ENCODE results near the gene NFKBIL1.

NFKBIL1 gene

DNA sequence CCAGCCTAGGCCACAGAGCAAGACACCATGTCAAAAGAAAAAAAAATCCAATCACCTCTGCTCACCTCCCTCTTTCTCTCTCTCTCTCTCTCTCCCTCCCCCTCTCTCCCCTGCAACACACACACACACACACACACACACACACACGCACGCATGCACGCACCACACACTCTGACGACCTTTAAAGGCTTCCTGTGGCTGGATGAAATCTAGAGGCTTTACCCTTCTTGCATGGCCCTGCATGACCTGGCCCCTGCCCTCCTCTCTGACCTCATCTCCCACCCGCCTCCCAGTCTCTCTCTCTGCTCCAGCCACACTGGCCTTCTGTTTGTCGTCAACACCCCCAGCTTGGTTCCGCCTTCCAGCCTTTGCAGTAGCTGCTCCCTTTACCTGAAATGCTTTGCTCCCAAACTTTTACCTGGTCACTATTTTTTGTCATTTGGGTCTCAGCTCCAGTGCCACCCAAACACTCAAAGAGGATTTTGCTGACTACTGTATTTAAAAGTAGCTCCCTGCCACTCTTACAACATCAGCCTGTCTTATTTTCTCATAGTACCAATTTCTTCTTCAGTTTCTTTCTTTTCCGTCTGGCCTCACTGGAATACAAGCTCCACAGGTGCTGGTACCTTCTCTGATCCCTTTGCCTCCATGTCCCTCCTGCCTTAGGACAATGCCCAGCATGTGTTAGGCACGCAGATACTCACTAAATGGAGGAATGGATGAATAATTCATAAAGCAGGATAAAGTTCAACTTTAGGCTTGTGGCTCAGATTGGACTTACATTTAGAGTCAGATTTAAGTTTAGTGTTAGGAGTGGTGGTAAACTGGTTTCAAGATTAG is 20.3 kb downstream of the NFKBIL1 start:
- DNase-seq: no peak

DNA sequence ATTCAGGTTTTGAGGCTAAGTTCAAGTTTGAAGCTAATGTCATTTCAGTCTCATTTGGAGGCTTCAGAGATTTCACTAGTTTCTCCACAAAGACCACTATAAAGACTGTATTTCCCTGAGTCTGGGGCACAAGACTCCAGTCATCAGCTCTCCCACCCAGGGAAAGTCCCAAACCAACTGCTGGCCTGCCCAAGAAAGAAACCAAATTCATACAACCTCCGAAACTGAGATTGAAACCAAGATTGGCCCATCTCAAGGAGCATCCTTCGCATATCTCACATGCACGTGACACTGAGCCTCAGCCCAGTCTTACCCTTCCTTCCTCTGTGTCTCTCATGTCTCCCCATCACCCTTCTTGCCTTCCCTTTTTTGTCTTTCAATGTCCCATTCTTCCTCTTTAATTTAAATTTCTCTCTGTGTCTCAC is 21.1 kb downstream of the NFKBIL1 start:
- peak; percentile 34 for DNase-seq

DNA sequence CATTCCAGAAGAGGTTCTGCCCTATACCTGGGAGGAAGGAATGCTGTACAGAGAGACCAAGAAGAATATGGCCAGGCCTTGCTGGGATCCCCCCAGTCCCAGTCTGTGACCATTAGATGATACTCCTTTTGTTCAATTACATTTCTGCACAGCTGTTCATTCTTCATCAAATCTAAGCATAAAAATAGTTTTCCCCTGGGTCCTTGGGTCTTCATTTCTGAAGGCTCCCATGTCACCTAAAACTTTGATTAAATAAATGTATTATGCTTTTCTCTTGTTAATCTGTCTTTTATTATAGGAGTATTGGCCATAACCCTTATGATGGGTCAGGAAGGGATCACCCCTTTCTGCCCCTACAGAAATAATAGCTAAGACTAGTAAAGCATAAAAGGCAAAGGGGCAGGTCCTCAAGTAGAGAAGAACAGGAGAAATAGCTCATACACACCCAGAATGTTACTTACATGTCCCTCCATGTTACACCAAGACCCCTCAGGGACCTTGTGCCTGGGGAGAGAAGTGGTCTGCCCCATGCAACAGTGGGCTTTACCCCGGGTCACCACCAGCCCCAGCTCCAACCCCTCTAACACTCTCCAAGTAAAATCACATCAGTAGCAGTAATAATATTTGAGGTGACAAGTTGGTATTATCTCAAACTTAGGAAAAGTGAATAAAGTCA is 22.6 kb downstream of the NFKBIL1 start:
- DNase-seq: no peak

DNA sequence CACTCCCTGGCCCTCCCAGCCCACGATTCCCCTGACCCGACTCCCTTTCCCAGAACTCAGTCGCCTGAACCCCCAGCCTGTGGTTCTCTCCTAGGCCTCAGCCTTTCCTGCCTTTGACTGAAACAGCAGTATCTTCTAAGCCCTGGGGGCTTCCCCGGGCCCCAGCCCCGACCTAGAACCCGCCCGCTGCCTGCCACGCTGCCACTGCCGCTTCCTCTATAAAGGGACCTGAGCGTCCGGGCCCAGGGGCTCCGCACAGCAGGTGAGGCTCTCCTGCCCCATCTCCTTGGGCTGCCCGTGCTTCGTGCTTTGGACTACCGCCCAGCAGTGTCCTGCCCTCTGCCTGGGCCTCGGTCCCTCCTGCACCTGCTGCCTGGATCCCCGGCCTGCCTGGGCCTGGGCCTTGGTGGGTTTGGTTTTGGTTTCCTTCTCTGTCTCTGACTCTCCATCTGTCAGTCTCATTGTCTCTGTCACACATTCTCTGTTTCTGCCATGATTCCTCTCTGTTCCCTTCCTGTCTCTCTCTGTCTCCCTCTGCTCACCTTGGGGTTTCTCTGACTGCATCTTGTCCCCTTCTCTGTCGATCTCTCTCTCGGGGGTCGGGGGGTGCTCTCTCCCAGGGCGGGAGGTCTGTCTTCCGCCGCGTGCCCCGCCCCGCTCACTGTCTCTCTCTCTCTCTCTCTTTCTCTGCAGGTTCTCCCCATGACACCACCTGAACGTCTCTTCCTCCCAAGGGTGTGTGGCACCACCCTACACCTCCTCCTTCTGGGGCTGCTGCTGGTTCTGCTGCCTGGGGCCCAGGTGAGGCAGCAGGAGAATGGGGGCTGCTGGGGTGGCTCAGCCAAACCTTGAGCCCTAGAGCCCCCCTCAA is 24.9 kb downstream of the NFKBIL1 start, which contains the start of gene LTA:
Gene LTA, plus strand, starts transcription at position 249 of the 871 bp plus-strand sequence. Its CDS starts 454 bp downstream, at position 703.
- DNase-seq: peak; percentile 58

DNA sequence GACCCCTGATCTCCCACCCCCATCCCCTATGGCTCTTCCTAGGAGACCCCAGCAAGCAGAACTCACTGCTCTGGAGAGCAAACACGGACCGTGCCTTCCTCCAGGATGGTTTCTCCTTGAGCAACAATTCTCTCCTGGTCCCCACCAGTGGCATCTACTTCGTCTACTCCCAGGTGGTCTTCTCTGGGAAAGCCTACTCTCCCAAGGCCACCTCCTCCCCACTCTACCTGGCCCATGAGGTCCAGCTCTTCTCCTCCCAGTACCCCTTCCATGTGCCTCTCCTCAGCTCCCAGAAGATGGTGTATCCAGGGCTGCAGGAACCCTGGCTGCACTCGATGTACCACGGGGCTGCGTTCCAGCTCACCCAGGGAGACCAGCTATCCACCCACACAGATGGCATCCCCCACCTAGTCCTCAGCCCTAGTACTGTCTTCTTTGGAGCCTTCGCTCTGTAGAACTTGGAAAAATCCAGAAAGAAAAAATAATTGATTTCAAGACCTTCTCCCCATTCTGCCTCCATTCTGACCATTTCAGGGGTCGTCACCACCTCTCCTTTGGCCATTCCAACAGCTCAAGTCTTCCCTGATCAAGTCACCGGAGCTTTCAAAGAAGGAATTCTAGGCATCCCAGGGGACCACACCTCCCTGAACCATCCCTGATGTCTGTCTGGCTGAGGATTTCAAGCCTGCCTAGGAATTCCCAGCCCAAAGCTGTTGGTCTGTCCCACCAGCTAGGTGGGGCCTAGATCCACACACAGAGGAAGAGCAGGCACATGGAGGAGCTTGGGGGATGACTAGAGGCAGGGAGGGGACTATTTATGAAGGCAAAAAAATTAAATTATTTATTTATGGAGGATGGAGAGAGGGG is 26.1 kb downstream of the NFKBIL1 start:
- DNase-seq: no peak

DNA sequence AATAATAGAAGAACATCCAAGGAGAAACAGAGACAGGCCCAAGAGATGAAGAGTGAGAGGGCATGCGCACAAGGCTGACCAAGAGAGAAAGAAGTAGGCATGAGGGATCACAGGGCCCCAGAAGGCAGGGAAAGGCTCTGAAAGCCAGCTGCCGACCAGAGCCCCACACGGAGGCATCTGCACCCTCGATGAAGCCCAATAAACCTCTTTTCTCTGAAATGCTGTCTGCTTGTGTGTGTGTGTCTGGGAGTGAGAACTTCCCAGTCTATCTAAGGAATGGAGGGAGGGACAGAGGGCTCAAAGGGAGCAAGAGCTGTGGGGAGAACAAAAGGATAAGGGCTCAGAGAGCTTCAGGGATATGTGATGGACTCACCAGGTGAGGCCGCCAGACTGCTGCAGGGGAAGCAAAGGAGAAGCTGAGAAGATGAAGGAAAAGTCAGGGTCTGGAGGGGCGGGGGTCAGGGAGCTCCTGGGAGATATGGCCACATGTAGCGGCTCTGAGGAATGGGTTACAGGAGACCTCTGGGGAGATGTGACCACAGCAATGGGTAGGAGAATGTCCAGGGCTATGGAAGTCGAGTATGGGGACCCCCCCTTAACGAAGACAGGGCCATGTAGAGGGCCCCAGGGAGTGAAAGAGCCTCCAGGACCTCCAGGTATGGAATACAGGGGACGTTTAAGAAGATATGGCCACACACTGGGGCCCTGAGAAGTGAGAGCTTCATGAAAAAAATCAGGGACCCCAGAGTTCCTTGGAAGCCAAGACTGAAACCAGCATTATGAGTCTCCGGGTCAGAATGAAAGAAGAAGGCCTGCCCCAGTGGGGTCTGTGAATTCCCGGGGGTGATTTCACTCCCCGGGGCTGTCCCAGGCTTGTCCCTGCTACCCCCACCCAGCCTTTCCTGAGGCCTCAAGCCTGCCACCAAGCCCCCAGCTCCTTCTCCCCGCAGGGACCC is 27.0 kb downstream of the NFKBIL1 start:
- DNase-seq: no peak

DNA sequence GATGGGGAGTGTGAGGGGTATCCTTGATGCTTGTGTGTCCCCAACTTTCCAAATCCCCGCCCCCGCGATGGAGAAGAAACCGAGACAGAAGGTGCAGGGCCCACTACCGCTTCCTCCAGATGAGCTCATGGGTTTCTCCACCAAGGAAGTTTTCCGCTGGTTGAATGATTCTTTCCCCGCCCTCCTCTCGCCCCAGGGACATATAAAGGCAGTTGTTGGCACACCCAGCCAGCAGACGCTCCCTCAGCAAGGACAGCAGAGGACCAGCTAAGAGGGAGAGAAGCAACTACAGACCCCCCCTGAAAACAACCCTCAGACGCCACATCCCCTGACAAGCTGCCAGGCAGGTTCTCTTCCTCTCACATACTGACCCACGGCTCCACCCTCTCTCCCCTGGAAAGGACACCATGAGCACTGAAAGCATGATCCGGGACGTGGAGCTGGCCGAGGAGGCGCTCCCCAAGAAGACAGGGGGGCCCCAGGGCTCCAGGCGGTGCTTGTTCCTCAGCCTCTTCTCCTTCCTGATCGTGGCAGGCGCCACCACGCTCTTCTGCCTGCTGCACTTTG is 28.0 kb downstream of the NFKBIL1 start, which contains the start of gene TNF:
Gene TNF, plus strand, starts transcription at position 231 of the 567 bp plus-strand sequence. Its CDS starts 177 bp downstream, at position 408.
- DNase-seq: no peak

DNA sequence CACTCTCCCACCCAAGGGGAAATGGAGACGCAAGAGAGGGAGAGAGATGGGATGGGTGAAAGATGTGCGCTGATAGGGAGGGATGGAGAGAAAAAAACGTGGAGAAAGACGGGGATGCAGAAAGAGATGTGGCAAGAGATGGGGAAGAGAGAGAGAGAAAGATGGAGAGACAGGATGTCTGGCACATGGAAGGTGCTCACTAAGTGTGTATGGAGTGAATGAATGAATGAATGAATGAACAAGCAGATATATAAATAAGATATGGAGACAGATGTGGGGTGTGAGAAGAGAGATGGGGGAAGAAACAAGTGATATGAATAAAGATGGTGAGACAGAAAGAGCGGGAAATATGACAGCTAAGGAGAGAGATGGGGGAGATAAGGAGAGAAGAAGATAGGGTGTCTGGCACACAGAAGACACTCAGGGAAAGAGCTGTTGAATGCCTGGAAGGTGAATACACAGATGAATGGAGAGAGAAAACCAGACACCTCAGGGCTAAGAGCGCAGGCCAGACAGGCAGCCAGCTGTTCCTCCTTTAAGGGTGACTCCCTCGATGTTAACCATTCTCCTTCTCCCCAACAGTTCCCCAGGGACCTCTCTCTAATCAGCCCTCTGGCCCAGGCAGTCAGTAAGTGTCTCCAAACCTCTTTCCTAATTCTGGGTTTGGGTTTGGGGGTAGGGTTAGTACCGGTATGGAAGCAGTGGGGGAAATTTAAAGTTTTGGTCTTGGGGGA is 28.7 kb downstream of the NFKBIL1 start:
- DNase-seq: no peak

DNA sequence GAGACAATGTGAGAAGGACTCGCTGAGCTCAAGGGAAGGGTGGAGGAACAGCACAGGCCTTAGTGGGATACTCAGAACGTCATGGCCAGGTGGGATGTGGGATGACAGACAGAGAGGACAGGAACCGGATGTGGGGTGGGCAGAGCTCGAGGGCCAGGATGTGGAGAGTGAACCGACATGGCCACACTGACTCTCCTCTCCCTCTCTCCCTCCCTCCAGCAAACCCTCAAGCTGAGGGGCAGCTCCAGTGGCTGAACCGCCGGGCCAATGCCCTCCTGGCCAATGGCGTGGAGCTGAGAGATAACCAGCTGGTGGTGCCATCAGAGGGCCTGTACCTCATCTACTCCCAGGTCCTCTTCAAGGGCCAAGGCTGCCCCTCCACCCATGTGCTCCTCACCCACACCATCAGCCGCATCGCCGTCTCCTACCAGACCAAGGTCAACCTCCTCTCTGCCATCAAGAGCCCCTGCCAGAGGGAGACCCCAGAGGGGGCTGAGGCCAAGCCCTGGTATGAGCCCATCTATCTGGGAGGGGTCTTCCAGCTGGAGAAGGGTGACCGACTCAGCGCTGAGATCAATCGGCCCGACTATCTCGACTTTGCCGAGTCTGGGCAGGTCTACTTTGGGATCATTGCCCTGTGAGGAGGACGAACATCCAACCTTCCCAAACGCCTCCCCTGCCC is 29.6 kb downstream of the NFKBIL1 start:
- DNase-seq: no peak

DNA sequence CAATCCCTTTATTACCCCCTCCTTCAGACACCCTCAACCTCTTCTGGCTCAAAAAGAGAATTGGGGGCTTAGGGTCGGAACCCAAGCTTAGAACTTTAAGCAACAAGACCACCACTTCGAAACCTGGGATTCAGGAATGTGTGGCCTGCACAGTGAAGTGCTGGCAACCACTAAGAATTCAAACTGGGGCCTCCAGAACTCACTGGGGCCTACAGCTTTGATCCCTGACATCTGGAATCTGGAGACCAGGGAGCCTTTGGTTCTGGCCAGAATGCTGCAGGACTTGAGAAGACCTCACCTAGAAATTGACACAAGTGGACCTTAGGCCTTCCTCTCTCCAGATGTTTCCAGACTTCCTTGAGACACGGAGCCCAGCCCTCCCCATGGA is 30.2 kb downstream of the NFKBIL1 start:
- no peak for DNase-seq

DNA sequence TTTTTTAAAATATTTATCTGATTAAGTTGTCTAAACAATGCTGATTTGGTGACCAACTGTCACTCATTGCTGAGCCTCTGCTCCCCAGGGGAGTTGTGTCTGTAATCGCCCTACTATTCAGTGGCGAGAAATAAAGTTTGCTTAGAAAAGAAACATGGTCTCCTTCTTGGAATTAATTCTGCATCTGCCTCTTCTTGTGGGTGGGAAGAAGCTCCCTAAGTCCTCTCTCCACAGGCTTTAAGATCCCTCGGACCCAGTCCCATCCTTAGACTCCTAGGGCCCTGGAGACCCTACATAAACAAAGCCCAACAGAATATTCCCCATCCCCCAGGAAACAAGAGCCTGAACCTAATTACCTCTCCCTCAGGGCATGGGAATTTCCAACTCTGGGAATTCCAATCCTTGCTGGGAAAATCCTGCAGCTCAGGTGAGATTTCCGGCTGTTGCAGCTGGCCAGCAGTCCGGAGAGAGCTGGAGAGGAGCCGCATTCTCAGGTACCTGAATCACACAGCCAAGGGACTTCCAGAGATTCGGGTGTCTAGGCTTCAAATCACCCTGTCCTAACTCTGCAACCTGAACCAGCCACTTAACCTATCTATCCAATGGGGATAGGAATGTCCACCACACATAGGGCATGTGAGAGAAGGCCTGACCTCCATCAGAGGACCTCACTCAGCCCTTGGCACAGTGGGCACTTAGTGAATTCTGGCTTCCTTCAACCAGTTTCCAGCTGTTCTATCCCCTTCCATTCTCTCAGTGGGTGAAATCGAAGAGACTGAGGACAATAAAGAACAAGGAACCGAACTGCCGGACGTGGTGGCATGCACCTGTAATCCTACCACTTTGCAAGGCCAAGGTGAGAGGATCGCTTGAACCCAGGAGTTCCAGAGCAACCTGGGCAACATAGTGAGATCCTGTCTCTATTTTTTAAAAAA is 31.0 kb downstream of the NFKBIL1 start:
- no peak for DNase-seq

DNA sequence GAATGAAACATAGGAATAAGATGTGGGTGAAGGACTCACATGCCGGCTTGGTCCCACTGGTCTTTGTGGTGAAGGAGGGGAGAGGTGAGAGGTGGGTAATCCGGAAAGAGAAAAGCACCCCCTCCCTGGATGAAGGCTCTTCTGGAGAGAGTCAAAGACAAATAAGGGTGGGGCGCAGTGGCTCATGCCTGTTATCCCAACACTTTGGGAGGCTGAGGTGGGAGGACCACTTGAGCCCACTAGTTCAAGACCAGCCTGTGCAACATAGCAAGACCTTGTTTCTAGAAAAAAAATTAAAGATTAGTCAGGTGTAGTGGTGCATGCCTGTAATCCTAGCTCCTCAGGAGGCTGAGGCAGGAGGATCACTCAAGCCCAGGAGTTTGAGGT is 31.7 kb downstream of the NFKBIL1 start:
- no peak for DNase-seq

DNA sequence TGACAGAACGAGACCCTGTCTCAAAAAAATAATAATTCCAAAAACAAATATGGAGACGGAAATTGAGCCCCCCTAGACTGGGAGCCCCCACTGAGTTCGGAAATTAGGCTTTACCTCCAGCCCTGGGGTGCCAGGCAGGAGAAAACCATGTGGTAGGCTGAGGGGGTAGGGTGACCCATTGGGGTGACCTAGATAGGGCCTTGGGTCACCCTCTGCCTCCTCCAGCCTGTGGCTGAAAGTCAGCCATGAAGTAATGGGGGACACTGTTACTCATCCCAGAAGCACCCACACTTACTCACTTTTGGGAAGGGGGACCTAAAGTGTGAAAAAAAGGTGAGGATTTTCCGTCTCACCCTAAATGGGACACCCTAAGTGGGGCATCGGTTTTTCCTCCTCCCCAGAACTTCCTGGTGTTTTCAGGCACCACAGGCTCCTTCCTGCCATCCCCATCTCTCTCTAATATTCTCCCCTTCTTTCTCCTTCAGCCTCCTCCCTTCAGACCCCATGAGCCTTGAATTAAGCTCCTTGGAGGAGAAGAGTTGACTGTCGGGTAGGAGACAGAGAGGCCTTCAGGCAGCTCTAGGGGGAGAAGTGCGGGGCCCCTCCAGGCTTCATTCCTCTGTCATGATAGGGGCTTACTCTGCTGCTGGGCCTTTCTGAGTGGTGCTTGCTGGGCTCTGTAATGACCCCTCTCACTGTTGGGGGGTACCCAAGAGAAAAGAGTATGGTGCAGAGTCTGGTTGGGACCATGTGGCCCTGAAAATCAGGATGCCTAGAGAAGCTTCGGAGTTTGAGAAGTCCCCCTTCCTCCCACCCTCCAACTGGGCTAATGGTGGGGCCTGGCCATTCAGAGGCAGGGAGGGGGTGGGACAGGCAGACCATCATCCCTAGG is 32.4 kb downstream of the NFKBIL1 start:
- DNase-seq: no peak

DNA sequence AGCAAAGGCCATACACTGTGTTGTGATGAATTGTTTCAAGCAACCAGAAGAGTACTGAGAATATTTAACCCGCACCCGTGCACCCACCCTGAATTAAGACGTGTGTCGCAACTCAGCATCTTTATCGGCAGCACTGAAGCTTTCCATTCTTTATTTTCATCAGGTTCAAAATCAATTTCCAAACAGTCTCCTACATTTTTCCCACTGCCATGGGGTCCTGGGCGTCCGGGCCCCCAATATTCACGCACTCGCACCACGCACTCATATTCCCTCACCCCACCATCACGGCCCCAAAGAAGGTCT is 33.0 kb downstream of the NFKBIL1 start:
- DNase-seq: no peak

DNA sequence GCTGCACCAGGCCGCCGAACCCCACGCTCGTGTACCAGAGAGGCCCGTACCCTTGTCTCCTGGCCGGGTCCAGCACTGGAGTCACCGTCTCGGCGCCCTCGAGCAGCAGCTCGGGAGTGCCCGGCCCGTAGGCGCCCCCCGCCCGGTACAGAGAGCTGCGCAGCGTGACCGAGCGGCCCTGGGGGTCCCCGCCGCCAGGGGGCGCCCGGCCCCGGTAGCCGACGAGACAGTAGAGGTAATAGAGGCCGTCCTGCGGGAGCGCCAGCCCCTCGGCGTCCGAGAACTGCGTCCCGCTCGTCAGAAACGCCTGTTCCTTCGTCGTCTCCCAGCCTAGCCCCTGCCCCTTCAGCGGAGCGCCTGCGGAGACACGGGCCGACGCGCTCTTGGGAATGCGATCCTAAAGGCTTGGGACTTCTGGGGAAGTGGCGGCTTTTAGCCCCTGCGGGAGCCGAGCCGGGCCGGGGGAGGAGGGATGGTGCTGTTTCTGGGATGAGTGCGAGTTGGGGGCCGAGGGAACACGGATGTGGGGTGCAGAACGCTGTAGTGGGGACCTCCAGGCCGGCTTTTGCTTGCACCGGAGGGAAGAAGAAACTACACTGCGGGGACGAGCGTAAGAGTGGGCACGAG is 33.5 kb downstream of the NFKBIL1 start:
- DNase-seq: peak; percentile 83

DNA sequence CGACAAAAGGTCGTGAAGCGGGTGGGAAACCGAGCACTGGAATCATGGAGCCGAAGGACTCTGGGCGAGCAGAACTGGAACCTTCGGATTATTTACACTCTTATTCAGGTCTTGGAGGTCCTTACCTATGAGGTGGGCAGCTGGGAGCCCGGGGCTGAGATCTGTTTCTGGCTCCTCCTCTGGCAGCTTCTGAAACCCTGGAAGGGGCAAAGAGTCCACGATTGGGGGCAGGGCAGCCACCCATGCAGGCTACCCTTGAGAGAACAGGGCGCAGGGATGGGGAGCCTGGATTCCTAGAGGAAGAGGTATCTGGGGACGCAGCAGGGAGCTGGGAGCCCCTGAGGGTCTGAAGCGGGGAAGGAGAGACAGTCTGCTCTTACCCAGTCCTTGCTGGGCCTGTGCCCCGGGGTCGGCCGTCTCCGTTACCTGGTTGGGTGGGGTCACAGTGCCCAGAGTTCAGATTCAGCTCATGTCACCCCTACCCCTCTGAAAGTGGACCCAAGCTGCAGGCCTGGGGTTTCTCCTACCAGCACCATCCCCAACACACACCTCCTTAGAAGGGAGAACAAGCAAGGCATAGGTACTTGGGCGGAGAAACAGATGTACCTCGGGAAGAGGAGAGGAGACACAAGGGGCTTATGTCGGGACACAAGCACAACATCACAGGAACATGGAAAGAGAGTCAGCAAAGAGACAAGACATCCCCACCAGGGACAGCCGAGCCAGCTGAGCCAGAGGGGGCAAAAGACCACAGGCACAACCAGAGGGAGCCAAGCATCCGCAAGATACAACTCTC is 34.2 kb downstream of the NFKBIL1 start:
- DNase-seq: no peak
